ENCODE data around the gene ATP8B3. TPM values are rescaled to one million over a fixed set of nuclear protein-coding genes. Genes with fewer than 3 reads are reported as not detected.

Gene ATP8B3
- total RNA-seq, 2 donors from 2014 or later: 0.51 to 0.74 TPM

GRCh38 chr19:1751367-1752008, 60.6 kb downstream of the ATP8B3 start:
- Histone ChIP-seq H3K4me1 (peaks cover 0 to 37% of the 10 kb centered on the region in 2 donors), H3K27me3 (peaks cover 58 to 74% of the 10 kb centered on the region in 2 donors)

GRCh38 chr19:1750343-1751021, 61.6 kb downstream of the ATP8B3 start:
- TF ChIP-seq CTCF (IDR thresholded peaks at IDR 0.05): no peak
- Histone ChIP-seq H3K36me3 (no peaks in the 10 kb centered on the region), H3K27ac (no peak overlapping the region), H3K4me3 (no peak overlapping the region), H3K4me1 (peaks cover 0 to 37% of the 10 kb centered on the region in 2 donors), H3K27me3 (peaks cover 55 to 69% of the 10 kb centered on the region in 2 donors), H3K9me3 (no peaks in the 10 kb centered on the region)
- DNase-seq (ENCODE audit: low spot score): no peak

More at GRCh38 chr19:1751367-1752008, 60.6 kb downstream of the ATP8B3 start:
- Histone ChIP-seq H3K4me3 (no peak overlapping the region), H3K9me3 (no peaks in the 10 kb centered on the region), H3K27ac (no peak overlapping the region), H3K36me3 (no peaks in the 10 kb centered on the region)
- TF ChIP-seq CTCF (IDR thresholded peaks at IDR 0.05): no peak
- no peak for DNase-seq (ENCODE audit: low spot score)

GRCh38 chr19:1749373-1750342, 62.4 kb downstream of the ATP8B3 start:
- Histone ChIP-seq H3K4me1 (peaks cover 0 to 30% of the 10 kb centered on the region in 2 donors), H3K4me3 (peak overlapping the region in 1 of 2 donors; percentile 26), H3K27me3 (peaks cover 58 to 69% of the 10 kb centered on the region in 2 donors), H3K27ac (no peak overlapping the region), H3K9me3 (no peaks in the 10 kb centered on the region), H3K36me3 (no peaks in the 10 kb centered on the region)
- TF ChIP-seq CTCF (IDR thresholded peaks at IDR 0.05): no peak
- DNase-seq (ENCODE audit: low spot score): no peak

- Histone ChIP-seq H3K27me3 (peaks cover 59 to 69% of the 10 kb centered on the region in 2 donors), H3K27ac (no peak overlapping the region), H3K4me1 (peaks cover 0 to 28% of the 10 kb centered on the region in 2 donors), H3K36me3 (no peaks in the 10 kb centered on the region), H3K4me3 (peak overlapping the region in 1 of 2 donors; percentile 26), H3K9me3 (no peaks in the 10 kb centered on the region)
- no peak for DNase-seq (ENCODE audit: low spot score)
- TF ChIP-seq CTCF (IDR thresholded peaks at IDR 0.05): no peak
These were observed 63.2 kb downstream of the ATP8B3 start for GRCh38 chr19:1748873-1749341.

- no peak for DNase-seq (ENCODE audit: low spot score)
- no peaks in the 10 kb centered on the region for H3K36me3 ChIP-seq
- H3K4me3 ChIP-seq: peak overlapping the region in 1 of 2 donors; percentile 26
- no peak for TF ChIP-seq CTCF (IDR thresholded peaks at IDR 0.05)
- no peaks in the 10 kb centered on the region for H3K9me3 ChIP-seq
- H3K27me3 ChIP-seq: peaks cover 59 to 70% of the 10 kb centered on the region in 2 donors
- no peak overlapping the region for H3K27ac ChIP-seq
- H3K4me1 ChIP-seq: peaks cover 0 to 28% of the 10 kb centered on the region in 2 donors
These were observed 63.8 kb downstream of the ATP8B3 start for GRCh38 chr19:1748115-1748872.
